ENCODE measurements around the gene SPEF2. TPM values are rescaled to one million over a fixed set of nuclear protein-coding genes. Genes with fewer than 3 reads are reported as not detected.

Gene SPEF2
- total RNA-seq, 2 experiments from 2014 or later, result 3.2 TPM

DNA sequence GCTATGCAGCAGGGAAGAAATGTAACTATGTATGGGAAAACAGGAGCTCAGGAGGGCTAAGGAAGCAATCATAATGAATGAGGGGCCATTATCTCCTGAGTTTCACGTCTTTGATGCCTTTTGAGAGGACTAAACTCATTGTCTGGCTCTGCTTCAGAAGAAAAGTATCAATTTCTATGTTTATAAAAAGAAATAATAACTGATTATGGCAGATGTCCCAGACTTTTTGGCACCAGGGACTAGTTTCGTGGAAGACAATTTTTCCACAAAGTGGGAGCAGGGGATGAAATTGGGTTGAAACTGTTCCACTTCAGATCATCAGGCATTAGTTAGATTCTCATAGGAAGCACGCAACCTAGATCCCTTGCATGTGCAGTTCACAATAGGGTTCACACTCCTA is 230.3 kb downstream of the SPEF2 start:
- DNase-seq (no peak), ATAC-seq (ENCODE audit: poor library complexity) (no peak)
- Mint-ChIP-seq H3K27ac (no peak overlapping the region), H3K9me3 (peaks cover 3% of the 10 kb centered on the region), H3K27me3 (no peaks in the 10 kb centered on the region), H3K36me3 (ENCODE audit: low read depth) (peaks cover 42% of the 10 kb centered on the region), H3K4me1 (ENCODE audit: low read depth) (peaks cover 47% of the 10 kb centered on the region), H3K4me3 (no peak overlapping the region)
- intact Hi-C loops (cut with DNase I, micrococcal nuclease), result loop anchor here in 1 of 2 experiments (2.0 kb wide), 1 partner anchor 21 kb away; no protein-coding TSS in a partner anchor
- H3K4me3 ChIP-seq (ENCODE audit: low read length), result no peak overlapping the region
- TF ChIP-seq, protein P1, sequence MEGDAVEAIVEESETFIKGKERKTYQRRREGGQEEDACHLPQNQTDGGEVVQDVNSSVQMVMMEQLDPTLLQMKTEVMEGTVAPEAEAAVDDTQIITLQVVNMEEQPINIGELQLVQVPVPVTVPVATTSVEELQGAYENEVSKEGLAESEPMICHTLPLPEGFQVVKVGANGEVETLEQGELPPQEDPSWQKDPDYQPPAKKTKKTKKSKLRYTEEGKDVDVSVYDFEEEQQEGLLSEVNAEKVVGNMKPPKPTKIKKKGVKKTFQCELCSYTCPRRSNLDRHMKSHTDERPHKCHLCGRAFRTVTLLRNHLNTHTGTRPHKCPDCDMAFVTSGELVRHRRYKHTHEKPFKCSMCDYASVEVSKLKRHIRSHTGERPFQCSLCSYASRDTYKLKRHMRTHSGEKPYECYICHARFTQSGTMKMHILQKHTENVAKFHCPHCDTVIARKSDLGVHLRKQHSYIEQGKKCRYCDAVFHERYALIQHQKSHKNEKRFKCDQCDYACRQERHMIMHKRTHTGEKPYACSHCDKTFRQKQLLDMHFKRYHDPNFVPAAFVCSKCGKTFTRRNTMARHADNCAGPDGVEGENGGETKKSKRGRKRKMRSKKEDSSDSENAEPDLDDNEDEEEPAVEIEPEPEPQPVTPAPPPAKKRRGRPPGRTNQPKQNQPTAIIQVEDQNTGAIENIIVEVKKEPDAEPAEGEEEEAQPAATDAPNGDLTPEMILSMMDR (IDR thresholded peaks at IDR 0.05), result no peak
- H3K9me3 ChIP-seq (ENCODE audit: control insufficient read depth in 1 of 2, insufficient read depth in 1 of 2, low read length in 2 of 2), result peaks cover 9 to 36% of the 10 kb centered on the region in 2 experiments
- CTCF ChIA-PET, result no interaction called here
- H3K4me1 ChIP-seq (ENCODE audit: insufficient read depth, low read length), result peaks cover 30% of the 10 kb centered on the region
- no peaks in the 10 kb centered on the region for H3K27me3 ChIP-seq (ENCODE audit: control insufficient read depth in 1 of 2, insufficient read depth in 2 of 2, low read length in 2 of 2)
- H3K27ac ChIP-seq (ENCODE audit: low read depth in 1 of 2, low read length in 2 of 2), result no peak overlapping the region
- POLR2A ChIA-PET, result interaction anchor here (0.5 to 13.3 kb wide), 2 partner anchors 16 to 68 kb away, joined by 3 to 406 read pairs; no protein-coding TSS in a partner anchor
- no peaks in the 10 kb centered on the region for H3K36me3 ChIP-seq (ENCODE audit: insufficient read depth, low read length)

DNA sequence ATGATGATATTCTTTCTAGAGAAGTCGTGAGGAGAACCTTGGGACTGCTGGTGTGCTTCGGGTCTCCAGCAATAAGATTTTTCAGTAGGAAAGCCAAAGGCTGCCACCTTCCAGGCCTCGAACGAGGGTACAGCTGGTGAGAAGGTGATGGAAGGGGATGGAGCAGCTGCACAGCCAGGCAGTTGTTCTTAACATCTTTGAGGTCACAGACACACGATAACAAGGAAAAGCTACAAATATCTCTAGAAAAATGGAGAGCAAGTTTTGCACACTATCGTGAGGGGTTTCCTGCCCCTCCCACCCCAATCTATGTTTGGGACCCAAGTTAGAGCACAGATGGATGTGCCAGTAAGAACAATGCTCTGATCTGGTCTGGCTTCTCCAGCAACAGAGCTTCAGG is 232.2 kb downstream of the SPEF2 start:
- no peaks in the 10 kb centered on the region for H3K27me3 ChIP-seq (ENCODE audit: control insufficient read depth in 1 of 2, insufficient read depth in 2 of 2, low read length in 2 of 2)
- ATAC-seq (ENCODE audit: poor library complexity), result no peak
- Mint-ChIP-seq H3K4me3 (peak overlapping the region; percentile 26), H3K9me3 (no peaks in the 10 kb centered on the region), H3K4me1 (ENCODE audit: low read depth) (peaks cover 63% of the 10 kb centered on the region), H3K27me3 (no peaks in the 10 kb centered on the region), H3K36me3 (ENCODE audit: low read depth) (peaks cover 47% of the 10 kb centered on the region), H3K27ac (peak overlapping the region; percentile 99)
- ChIA-PET CTCF (interaction anchor here (1.5 to 3.1 kb wide), 3 partner anchors 9 to 73 kb away, joined by 4 to 12 read pairs (median 6); no protein-coding TSS in a partner anchor), POLR2A (interaction anchor here (1.0 to 15.7 kb wide), 8 partner anchors 8 to 38 kb away, joined by 3 to 576 read pairs (median 5); no protein-coding TSS in a partner anchor)
- intact Hi-C loops (cut with DNase I, micrococcal nuclease), result loop anchor here in 1 of 2 experiments (5.0 kb wide), 1 partner anchor 33 kb away; no protein-coding TSS in a partner anchor
- no peaks in the 10 kb centered on the region for H3K36me3 ChIP-seq (ENCODE audit: insufficient read depth, low read length)
- H3K27ac ChIP-seq (ENCODE audit: low read depth in 1 of 2, low read length in 2 of 2), result no peak overlapping the region
- no peak for DNase-seq
- no peak overlapping the region for H3K4me3 ChIP-seq (ENCODE audit: low read length)
- TF ChIP-seq, protein P1 (IDR thresholded peaks at IDR 0.05), result no peak
- peaks cover 9 to 29% of the 10 kb centered on the region in 2 experiments for H3K9me3 ChIP-seq (ENCODE audit: control insufficient read depth in 1 of 2, insufficient read depth in 1 of 2, low read length in 2 of 2)
- peaks cover 39% of the 10 kb centered on the region for H3K4me1 ChIP-seq (ENCODE audit: insufficient read depth, low read length)

DNA sequence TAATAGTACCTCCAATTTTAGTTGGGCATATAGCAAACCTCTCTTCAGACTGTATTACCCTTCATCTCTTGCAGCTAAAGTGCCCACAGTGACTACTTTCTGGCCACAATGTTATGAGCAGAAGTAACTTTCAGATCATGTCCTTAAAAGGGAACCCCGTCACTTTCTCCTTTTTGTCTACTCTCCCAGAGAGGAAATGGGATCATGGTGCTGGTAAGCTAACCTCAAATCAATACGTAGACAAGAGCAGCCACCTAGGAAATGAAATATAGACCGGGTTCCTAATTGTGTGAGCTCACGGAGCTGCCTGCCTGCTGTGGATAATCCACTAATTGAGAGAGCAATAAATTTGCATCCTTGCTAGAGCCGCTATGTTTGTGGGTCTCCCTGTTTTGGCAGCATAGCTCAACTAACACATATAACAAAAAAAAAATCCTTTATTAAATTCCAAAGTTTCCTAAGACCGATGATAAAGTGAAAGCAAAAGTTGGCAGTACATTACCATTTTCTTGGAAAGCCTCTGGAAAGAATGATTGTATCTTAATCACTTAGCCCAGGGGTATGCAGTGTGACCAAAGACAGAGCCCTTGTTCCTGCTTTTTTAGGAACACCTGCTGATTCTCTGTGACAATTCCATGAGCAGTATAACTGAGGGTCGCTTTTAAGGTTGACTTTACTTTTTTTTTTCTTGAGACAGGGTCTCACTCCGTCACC is 233.5 kb downstream of the SPEF2 start:
- ATAC-seq (ENCODE audit: poor library complexity) (no peak), DNase-seq (no peak)
- no peaks in the 10 kb centered on the region for H3K27me3 Mint-ChIP-seq
- TF ChIP-seq, protein P1 (IDR thresholded peaks at IDR 0.05), result no peak
- intact Hi-C loops (cut with DNase I, micrococcal nuclease), result loop anchor here in 1 of 2 experiments (5.0 kb wide), 1 partner anchor 34 kb away; no protein-coding TSS in a partner anchor
- Histone ChIP-seq H3K27ac (ENCODE audit: low read depth in 1 of 2, low read length in 2 of 2) (peak overlapping the region in 1 of 2 donors; percentile 98), H3K27me3 (ENCODE audit: control insufficient read depth in 1 of 2, insufficient read depth in 2 of 2, low read length in 2 of 2) (no peaks in the 10 kb centered on the region), H3K9me3 (ENCODE audit: control insufficient read depth in 1 of 2, insufficient read depth in 1 of 2, low read length in 2 of 2) (peaks cover 0 to 17% of the 10 kb centered on the region in 2 experiments), H3K4me1 (ENCODE audit: insufficient read depth, low read length) (peaks cover 46% of the 10 kb centered on the region), H3K4me3 (ENCODE audit: low read length) (peak overlapping the region; percentile 15), H3K36me3 (ENCODE audit: insufficient read depth, low read length) (no peaks in the 10 kb centered on the region)
- peak overlapping the region; percentile 2 for H3K4me3 Mint-ChIP-seq
- peaks cover 36% of the 10 kb centered on the region for H3K36me3 Mint-ChIP-seq (ENCODE audit: low read depth)
- H3K27ac Mint-ChIP-seq, result peak overlapping the region; percentile 99
- H3K9me3 Mint-ChIP-seq, result no peaks in the 10 kb centered on the region
- peaks cover 76% of the 10 kb centered on the region for H3K4me1 Mint-ChIP-seq (ENCODE audit: low read depth)
- ChIA-PET CTCF (interaction anchor here (0.6 to 3.8 kb wide), 5 partner anchors 10 to 74 kb away, joined by 3 to 19 read pairs (median 4); no protein-coding TSS in a partner anchor), POLR2A (interaction anchor here (0.8 to 15.7 kb wide), 14 partner anchors 8 to 78 kb away, joined by 3 to 576 read pairs (median 6); no protein-coding TSS in a partner anchor)
